D721Med (cell line): ENCODE data around the gene C5orf24.
"Not testable (repeated sequence)": the region's sequence is repeated elsewhere in the genome, so short reads cannot be mapped to it uniquely, and the experiment has no call there.

ENCODE experiments used
- DNase-seq: peaks from one replicate; pipeline ENCODE4 v3.0.0; 2011; ENCODE audit warnings: low spot score; ENCODE audit not compliant: insufficient read length
- FAIRE-seq: peaks from 2 replicates; lab custom pipeline; 2011; peaks lifted over from hg19 to GRCh38; lab: Jason Lieb, UNC
- CTCF ChIP-seq: IDR thresholded peaks from 2 replicates; pipeline ENCODE4 v1.5.1; 2012; ENCODE audit warnings: mild to moderate bottlenecking, control low read depth; ENCODE audit not compliant: insufficient read depth; ENCODE audit errors: missing control alignments

The C5orf24 gene

DNA sequence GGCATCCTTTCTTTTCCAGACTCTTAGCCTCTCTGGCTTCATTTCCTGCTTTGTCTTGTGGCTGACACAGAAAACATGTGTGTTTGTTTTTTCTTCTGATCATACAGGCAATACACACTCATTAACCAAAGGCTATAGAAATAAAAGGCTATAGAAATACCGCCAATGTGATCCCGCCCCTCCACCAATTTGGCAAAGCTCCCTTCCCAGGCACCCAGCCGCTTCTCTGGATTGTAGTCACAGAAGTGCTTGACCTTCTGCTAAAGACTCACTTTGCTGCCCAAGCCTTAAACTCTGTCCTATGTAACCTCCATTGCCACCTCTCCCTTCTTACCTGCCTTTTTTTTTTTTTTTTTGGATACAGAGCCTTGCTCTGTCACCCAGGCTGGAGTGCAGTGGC, 33.7 kb downstream of the C5orf24 start:
- TF ChIP-seq CTCF, result no peak
- no peak for DNase-seq
- FAIRE-seq, result no peak

- not testable (repeated sequence) for FAIRE-seq, DNase-seq
Observed at GRCh38 chr5:134880937-134881336, 35.2 kb downstream of the C5orf24 start.

GRCh38 chr5:134881711-134882110, 35.9 kb downstream of the C5orf24 start:
- not testable (repeated sequence) for FAIRE-seq, DNase-seq

GRCh38 chr5:134887593-134888159, 41.9 kb downstream of the C5orf24 start:
- DNase-seq, result no peak
- no peak for TF ChIP-seq CTCF
- no peak for FAIRE-seq

GRCh38 chr5:134889335-134889734, 43.6 kb downstream of the C5orf24 start:
- DNase-seq (no peak), FAIRE-seq (no peak)
- TF ChIP-seq CTCF, result no peak

- DNase-seq (no peak), FAIRE-seq (no peak)
- TF ChIP-seq CTCF, result no peak
Observed at GRCh38 chr5:134891473-134891872, 45.7 kb downstream of the C5orf24 start.

GRCh38 chr5:134892282-134892681, 46.5 kb downstream of the C5orf24 start:
- DNase-seq (no peak), FAIRE-seq (no peak)
- TF ChIP-seq CTCF, result no peak

- FAIRE-seq (no peak), DNase-seq (no peak)
- TF ChIP-seq CTCF, result no peak
Observed at GRCh38 chr5:134892926-134893325, 47.2 kb downstream of the C5orf24 start.
